ENCODE measurements around the gene STEAP1B. TPM values are rescaled to one million over a fixed set of nuclear protein-coding genes. Genes with fewer than 3 reads are reported as not detected.

STEAP1B gene
- total and polyA plus RNA-seq, 2 of the 4 experiments (the other 2 are of a cell fraction) = 7.9 to 13.8 TPM

GRCh38 chr7:22477262-22477661, 22.7 kb downstream of the STEAP1B start:
- Histone ChIP-seq H4K8ac (ENCODE audit: low read depth in 2 of 2, low read length in 2 of 2) (no peak overlapping the region), H3K4me1 (ENCODE audit: control insufficient read depth, insufficient read depth, low read length) (no peaks in the 10 kb centered on the region), H3K9me3 (ENCODE audit: control insufficient read depth, insufficient read depth, low read length) (no peaks in the 10 kb centered on the region), H3K56ac (ENCODE audit: extremely low read depth, insufficient read depth, low read length) (no peak overlapping the region), H2BK5ac (ENCODE audit: low read depth, low read length, poor library complexity, severe bottlenecking) (no peak overlapping the region), H3K4me2 (ENCODE audit: low read depth, low read length) (no peak overlapping the region), H2AK5ac (ENCODE audit: low read depth, low read length) (no peak overlapping the region), H3K27me3 (ENCODE audit: control insufficient read depth, insufficient read depth, low read length) (no peaks in the 10 kb centered on the region), H2AK9ac (replicated peaks; ENCODE audit: low read depth, low read length, poor library complexity) (no peak overlapping the region), H3K27ac (ENCODE audit: insufficient read depth, low read length) (no peak overlapping the region), H3K14ac (replicated peaks; ENCODE audit: low read depth, low read length) (no peak overlapping the region), H3K4ac (ENCODE audit: low read depth, low read length) (no peak overlapping the region), H3K79me1 (ENCODE audit: low read depth in 1 of 2, low read length in 2 of 2) (no peaks in the 10 kb centered on the region), H3K9ac (ENCODE audit: low read depth, low read length) (no peak overlapping the region), H3K36me3 (ENCODE audit: control insufficient read depth, insufficient read depth, low read length) (no peaks in the 10 kb centered on the region), H2BK120ac (ENCODE audit: low read depth, low read length) (no peak overlapping the region), H2BK20ac (ENCODE audit: low read depth, low read length) (no peak overlapping the region), H3K4me3 (ENCODE audit: insufficient read depth, low read depth, low read length) (no peak overlapping the region), H2BK15ac (ENCODE audit: low read depth, low read length) (no peak overlapping the region), H3K9me1 (ENCODE audit: insufficient read depth, low read length) (no peaks in the 10 kb centered on the region; the same call in 1 of the 2 replicates), H4K20me1 (ENCODE audit: insufficient read depth, low read length) (no peaks in the 10 kb centered on the region), H4K91ac (ENCODE audit: insufficient read depth, low read depth, low read length) (no peak overlapping the region), H3K18ac (ENCODE audit: low read depth, low read length) (no peak overlapping the region), H4K5ac (ENCODE audit: low read depth, low read length) (no peak overlapping the region), H3K23ac (ENCODE audit: low read depth, low read length) (no peak overlapping the region), H2AFZ (replicated peaks; ENCODE audit: low read length, poor library complexity) (no peak overlapping the region)
- dilution Hi-C loops (cut with HindIII; ENCODE audit: low sequenced_read_pairs, unreplicated experiment) = loop anchor here (25.0 kb wide), 1 partner anchor 365 kb away; no protein-coding TSS in a partner anchor
- no CpG with 5 or more reads among the region's 4 CpGs for WGBS, 2 experiments (ENCODE audit: extremely low coverage in 2 of 2, insufficient read length in 1 of 2)
- TF ChIP-seq MAFK (IDR thresholded peaks at IDR 0.05; ENCODE audit: low read depth, low read length) = no peak
- TF ChIP-seq MXI1 (IDR thresholded peaks at IDR 0.05; ENCODE audit: borderline replicate concordance, low read depth, low read length) = no peak
- TF ChIP-seq ELK1 (IDR thresholded peaks at IDR 0.05; ENCODE audit: borderline replicate concordance, low read depth, low read length) = no peak
- no peak for TF ChIP-seq FOS (IDR thresholded peaks at IDR 0.05; ENCODE audit: low read depth, low read length)
- TF ChIP-seq CHD1 (IDR thresholded peaks at IDR 0.05; ENCODE audit: low read depth, low read length) = no peak
- TF ChIP-seq USF2 (IDR thresholded peaks at IDR 0.05; ENCODE audit: low read depth, low read length) = no peak
- TF ChIP-seq NFE2L2 (IDR thresholded peaks at IDR 0.05; ENCODE audit: low read depth, low read length) = no peak
- TF ChIP-seq POLR2A (IDR thresholded peaks at IDR 0.05; ENCODE audit: low read depth, low read length) = no peak
- no peak for TF ChIP-seq BHLHE40 (IDR thresholded peaks at IDR 0.05; ENCODE audit: low read depth, low read length)
- no peak for TF ChIP-seq RCOR1 (IDR thresholded peaks at IDR 0.05; ENCODE audit: insufficient replicate concordance, low read length)
- TF ChIP-seq CEBPB (IDR thresholded peaks at IDR 0.05; ENCODE audit: low read depth, low read length) = no peak
- no peak for TF ChIP-seq RFX5 (IDR thresholded peaks at IDR 0.05; ENCODE audit: low read depth, low read length)
- no peak for TF ChIP-seq SMC3 (IDR thresholded peaks at IDR 0.05; ENCODE audit: low read depth, low read length)
- BruUV-seq (replicated peaks) = no TSS peak
- POLR2A ChIA-PET (ENCODE audit: unreplicated experiment) = no interaction called here
- CTCF ChIA-PET = interaction anchor here (1.5 kb wide), 1 partner anchor 367 kb away, joined by 3 read pairs; no protein-coding TSS in a partner anchor
- ATAC-seq (ENCODE audit: low read depth) (no peak), DNase-seq (no peak)
- in situ Hi-C loops (cut with MboI; ENCODE audit: low sequenced_read_pairs) = no loop called here
- intact Hi-C loops (cut with micrococcal nuclease) = no loop called here
